BJ (cell line): Measurements from ENCODE around the gene CEACAM16. TPM values are rescaled to one million over a fixed set of nuclear protein-coding genes. Genes with fewer than 3 reads are reported as not detected.

ENCODE experiments used
- CTCF ChIA-PET: fragments of 350-600 bp; formaldehyde crosslinking; extraction: SDS; loops from one replicate; lab custom pipeline; 2021; ENCODE audit warnings: antibody characterized with exemption, inconsistent platforms; lab: Yijun Ruan, JAX
- POLR2A ChIA-PET: fragments of 300-600 bp; sonication (Branson Sonifier 250); formaldehyde crosslinking; extraction: SDS; loops from one replicate; lab custom pipeline; 2021; ENCODE audit warnings: antibody characterized with exemption; lab: Charles Lee
- DNase-seq: peaks from one replicate; pipeline ENCODE4 v3.0.0-alpha.2; 2011; ENCODE audit warnings: low read depth
- H3K27me3 ChIP-seq: 2 replicates; pipeline ENCODE4 v1.6.0; 2011; ENCODE audit warnings: low read length; ENCODE audit not compliant: control insufficient read depth, insufficient read depth
- H3K36me3 ChIP-seq: 2 replicates; pipeline ENCODE4 v1.5.1; 2011; ENCODE audit warnings: low read length; ENCODE audit not compliant: control insufficient read depth, insufficient read depth
- H3K4me3 ChIP-seq: 2 replicates; pipeline ENCODE4 v1.5.1; 2011; ENCODE audit warnings: low read depth, mild to moderate bottlenecking, control low read depth, low read length
- CTCF ChIP-seq: IDR thresholded peaks from 2 replicates; pipeline ENCODE4 v1.5.1; 2011; ENCODE audit warnings: low read depth, mild to moderate bottlenecking, control low read depth, inconsistent platforms, low read length, moderate library complexity; ENCODE audit not compliant: insufficient read depth
- polyA plus RNA-seq: library from polyadenylated mRNA; depleted of rRNA; stranded (reverse); fragments of >200 nt; gene quantifications from 2 replicates; pipeline ENCODE4 v1.2.3, GENCODE V29; 2011

CEACAM16 gene
- polyA plus RNA-seq, 1 experiment: not detected

- Histone ChIP-seq H3K4me3 (no peak overlapping the region), H3K27me3 (no peaks in the 10 kb centered on the region), H3K36me3 (peaks cover 6% of the 10 kb centered on the region; the same call in 1 of the 2 replicates)
- CTCF ChIA-PET: interaction anchor here (0.8 to 1.0 kb wide), 4 partner anchors 11 to 159 kb away, joined by 3 to 4 read pairs (median 3); no protein-coding TSS in a partner anchor
- DNase-seq: peak; percentile 57
- TF ChIP-seq CTCF: no peak
- POLR2A ChIA-PET: no interaction called here
These were observed 13.8 kb upstream of the CEACAM16 start for GRCh38 chr19:44684892-44685863.

DNA sequence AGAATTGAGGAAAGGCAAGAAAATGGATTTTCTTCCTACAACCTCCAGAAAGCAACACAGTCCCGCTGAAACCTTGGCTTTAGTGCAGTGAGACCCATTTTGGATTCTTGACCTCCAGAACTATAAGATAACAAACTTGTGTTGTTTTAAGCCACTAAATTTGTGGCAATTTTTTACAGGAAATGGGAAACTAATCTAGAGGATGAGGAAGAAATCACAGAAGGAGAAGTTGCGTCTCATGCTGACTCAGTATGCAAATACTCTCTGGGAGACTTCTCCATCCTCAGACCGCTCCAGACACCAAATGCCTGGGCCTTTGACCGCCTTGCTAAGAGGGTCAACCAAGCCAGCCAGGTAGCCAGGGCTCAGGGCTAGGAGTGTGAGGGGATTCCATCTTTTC, 13.1 kb upstream of the CEACAM16 start:
- no peak for DNase-seq
- H3K4me3 ChIP-seq: no peak overlapping the region
- POLR2A ChIA-PET: no interaction called here

GRCh38 chr19:44686896-44687295, 12.1 kb upstream of the CEACAM16 start:
- ChIA-PET CTCF (no interaction called here), POLR2A (no interaction called here)
- no peak for TF ChIP-seq CTCF
- DNase-seq: no peak
- Histone ChIP-seq H3K27me3 (no peaks in the 10 kb centered on the region), H3K36me3 (peaks cover 2% of the 10 kb centered on the region; the same call in 1 of the 2 replicates), H3K4me3 (no peak overlapping the region)

More for the DNA sequence above, 13.1 kb upstream of the CEACAM16 start:
- TF ChIP-seq CTCF: no peak
- CTCF ChIA-PET: interaction anchor here (0.8 to 1.0 kb wide), 4 partner anchors 10 to 158 kb away, joined by 3 to 4 read pairs (median 3); no protein-coding TSS in a partner anchor
- Histone ChIP-seq H3K27me3 (no peaks in the 10 kb centered on the region), H3K36me3 (peaks cover 4% of the 10 kb centered on the region; the same call in 1 of the 2 replicates)

DNA sequence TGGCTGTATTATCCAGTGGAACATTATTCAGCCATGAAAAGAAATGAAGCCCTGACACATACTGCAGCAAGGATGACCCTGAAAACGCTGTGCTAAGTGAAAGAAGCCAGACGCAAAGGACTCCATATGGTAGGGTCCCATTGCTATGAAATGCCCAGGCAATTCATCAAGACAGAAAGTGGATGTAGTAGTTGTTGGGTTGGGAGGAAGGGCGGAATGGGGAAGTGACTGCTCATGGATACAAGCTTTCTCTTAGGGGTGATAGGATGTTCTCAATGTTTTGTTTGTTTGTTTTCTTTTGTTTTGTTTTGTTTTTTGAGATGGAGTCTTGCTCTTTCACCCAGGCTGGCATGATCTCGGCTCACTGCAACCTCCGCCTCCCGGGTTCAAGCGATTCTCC, 11.1 kb upstream of the CEACAM16 start:
- CTCF ChIA-PET: interaction anchor here (0.7 to 6.0 kb wide), 9 partner anchors 13 to 161 kb away, joined by 4 to 63 read pairs (median 14); partner anchors contain the start of gene BCAM
- Histone ChIP-seq H3K36me3 (peaks cover 2% of the 10 kb centered on the region; the same call in 1 of the 2 replicates), H3K4me3 (no peak overlapping the region), H3K27me3 (no peaks in the 10 kb centered on the region)
- POLR2A ChIA-PET: no interaction called here
- no peak for DNase-seq
- TF ChIP-seq CTCF: no peak
